Endothelial cell of umbilical vein (primary cell): ENCODE data around the gene NPIPB9.
"Not testable (repeated sequence)": the region's sequence is repeated elsewhere in the genome, so short reads cannot be mapped to it uniquely, and the experiment has no call there.

Experiments used
- POLR2A ChIP-seq: IDR thresholded peaks from 2 replicates; pipeline ENCODE4 v1.6.1; 2012; ENCODE audit warnings: low read depth, mild to moderate bottlenecking, control low read depth, low read length
- TF ChIP-seq, protein P1 (sequence below), 2 donors: IDR thresholded peaks; 1 replicate in 1 of 2; 2 replicates in 1 of 2; pipeline ENCODE4 v1.5.1; 2011; ENCODE audit warnings: low read length in 2 of 2, mild to moderate bottlenecking in 2 of 2, moderate library complexity in 2 of 2, control low read depth in 1 of 2, inconsistent platforms in 1 of 2, low read depth in 1 of 2; ENCODE audit not compliant: insufficient read depth in 1 of 2; ENCODE audit errors: extremely low read depth in 1 of 2

DNA sequence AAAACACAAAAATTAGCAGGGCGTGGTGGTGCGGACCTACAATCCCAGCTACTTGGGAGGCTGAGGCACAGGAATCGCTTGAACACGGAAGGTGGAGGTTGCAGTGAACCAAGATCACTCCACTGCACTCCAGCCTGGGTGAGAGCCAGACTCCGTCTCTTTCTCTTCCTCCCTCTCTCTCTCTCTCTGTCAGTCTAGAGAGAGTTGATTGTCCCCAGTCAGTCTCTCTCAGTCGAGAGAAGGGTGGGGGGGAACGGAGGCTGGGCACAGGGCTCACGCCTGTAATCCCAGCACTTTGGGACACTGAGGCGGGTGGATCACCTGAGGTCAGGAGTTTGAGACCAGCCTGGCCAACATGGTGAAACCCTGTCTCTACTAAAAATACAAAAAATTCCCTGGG lies 10.3 kb upstream of the NPIPB9 start:
- TF ChIP-seq, protein P1, sequence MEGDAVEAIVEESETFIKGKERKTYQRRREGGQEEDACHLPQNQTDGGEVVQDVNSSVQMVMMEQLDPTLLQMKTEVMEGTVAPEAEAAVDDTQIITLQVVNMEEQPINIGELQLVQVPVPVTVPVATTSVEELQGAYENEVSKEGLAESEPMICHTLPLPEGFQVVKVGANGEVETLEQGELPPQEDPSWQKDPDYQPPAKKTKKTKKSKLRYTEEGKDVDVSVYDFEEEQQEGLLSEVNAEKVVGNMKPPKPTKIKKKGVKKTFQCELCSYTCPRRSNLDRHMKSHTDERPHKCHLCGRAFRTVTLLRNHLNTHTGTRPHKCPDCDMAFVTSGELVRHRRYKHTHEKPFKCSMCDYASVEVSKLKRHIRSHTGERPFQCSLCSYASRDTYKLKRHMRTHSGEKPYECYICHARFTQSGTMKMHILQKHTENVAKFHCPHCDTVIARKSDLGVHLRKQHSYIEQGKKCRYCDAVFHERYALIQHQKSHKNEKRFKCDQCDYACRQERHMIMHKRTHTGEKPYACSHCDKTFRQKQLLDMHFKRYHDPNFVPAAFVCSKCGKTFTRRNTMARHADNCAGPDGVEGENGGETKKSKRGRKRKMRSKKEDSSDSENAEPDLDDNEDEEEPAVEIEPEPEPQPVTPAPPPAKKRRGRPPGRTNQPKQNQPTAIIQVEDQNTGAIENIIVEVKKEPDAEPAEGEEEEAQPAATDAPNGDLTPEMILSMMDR (IDR thresholded peaks at IDR 0.05; ENCODE audit: extremely low read depth in 1 of 2, insufficient read depth in 1 of 2, low read depth in 1 of 2, low read length in 2 of 2) = not testable (repeated sequence)
- not testable (repeated sequence) for TF ChIP-seq POLR2A
